Cardiac fibroblast (primary cell): ENCODE data around the gene ABCD4.
"Not testable (repeated sequence)": the region's sequence is repeated elsewhere in the genome, so short reads cannot be mapped to it uniquely, and the experiment has no call there.

ENCODE experiments used
- DNase-seq, 2 donors: peaks; one replicate each; pipeline versions ENCODE4 v3.0.0 to v3.0.0-alpha.2; 2010; ENCODE audit warnings: low read depth in 2 of 2
- H3K4me3 ChIP-seq, 2 donors: replicated peaks in 1 of 2; 1 replicate in 1 of 2; 2 replicates in 1 of 2; pipeline ENCODE4 v1.5.1; 2011; ENCODE audit warnings: low read depth in 2 of 2, low read length in 2 of 2, mild to moderate bottlenecking in 2 of 2, moderate library complexity in 1 of 2
- CTCF ChIP-seq: IDR thresholded peaks from one replicate; pipeline ENCODE4 v1.5.1; 2011; ENCODE audit warnings: low read depth, mild to moderate bottlenecking, low read length, inconsistent platforms

Gene ABCD4

GRCh38 chr14:74347795-74348100 lies 45.0 kb upstream of the ABCD4 start:
- no peak for DNase-seq
- H3K4me3 ChIP-seq, result no peak overlapping the region
- TF ChIP-seq CTCF, result no peak

GRCh38 chr14:74347097-74347794 lies 44.5 kb upstream of the ABCD4 start:
- H3K4me3 ChIP-seq, result no peak overlapping the region
- no peak for TF ChIP-seq CTCF
- DNase-seq, result no peak

- no peak for TF ChIP-seq CTCF
- DNase-seq, result no peak
- H3K4me3 ChIP-seq, result no peak overlapping the region
Measured at GRCh38 chr14:74346341-74346740, 43.6 kb upstream of the ABCD4 start.

- DNase-seq, result peak; percentile 58 to 69
- no peak for TF ChIP-seq CTCF
- H3K4me3 ChIP-seq, result no peak overlapping the region
Measured at GRCh38 chr14:74333909-74334308, 31.2 kb upstream of the ABCD4 start.

- not testable (repeated sequence) for DNase-seq, H3K4me3 ChIP-seq
Measured at GRCh38 chr14:74329950-74330552, 27.3 kb upstream of the ABCD4 start.

GRCh38 chr14:74326369-74327152 lies 23.8 kb upstream of the ABCD4 start:
- no peak for DNase-seq
- H3K4me3 ChIP-seq, result no peak overlapping the region
- TF ChIP-seq CTCF, result no peak

- DNase-seq, result no peak
- no peak for TF ChIP-seq CTCF
- H3K4me3 ChIP-seq, result no peak overlapping the region
Measured at GRCh38 chr14:74325446-74325845, 22.7 kb upstream of the ABCD4 start.
